HG03354 (cell line): ENCODE results near the gene FBXO15.
A peak's percentile ranks its signal among the peaks of the same experiment; 100 is the strongest.

ENCODE experiments used
- ATAC-seq: cut with Tn5 transposase; IDR thresholded peaks from one replicate; pipeline ENCODE4 v1.9.1; 2021; ENCODE audit warnings: mild to moderate bottlenecking; ENCODE audit not compliant: unreplicated experiment, poor library complexity, severe bottlenecking

FBXO15 gene

GRCh38 chr18:74069178-74070050 lies 78.2 kb downstream of the FBXO15 start:
- ATAC-seq, result no peak

- no peak for ATAC-seq
Measured at GRCh38 chr18:74068296-74068695, 79.3 kb downstream of the FBXO15 start.

- ATAC-seq, result no peak
Measured at GRCh38 chr18:74066018-74066417, 81.6 kb downstream of the FBXO15 start.

- ATAC-seq, result no peak
Measured at GRCh38 chr18:74065366-74065765, 82.3 kb downstream of the FBXO15 start.

- ATAC-seq, result no peak
Measured at GRCh38 chr18:74064510-74064909, 83.1 kb downstream of the FBXO15 start.

- ATAC-seq, result no peak
Measured at GRCh38 chr18:74063557-74063956, 84.1 kb downstream of the FBXO15 start.

- peak; percentile 65 for ATAC-seq
Measured at GRCh38 chr18:74063023-74063422, 84.6 kb downstream of the FBXO15 start.

GRCh38 chr18:74062037-74062436 lies 85.6 kb downstream of the FBXO15 start:
- no peak for ATAC-seq

GRCh38 chr18:74060579-74060978 lies 87.1 kb downstream of the FBXO15 start:
- ATAC-seq, result no peak

- ATAC-seq, result no peak
Measured at GRCh38 chr18:74050807-74051206, 96.8 kb downstream of the FBXO15 start.

GRCh38 chr18:74040459-74041332 lies 106.9 kb downstream of the FBXO15 start:
- peak; percentile 88 for ATAC-seq

- no peak for ATAC-seq
Measured at GRCh38 chr18:74040008-74040407, 107.6 kb downstream of the FBXO15 start.

- ATAC-seq, result no peak
Measured at GRCh38 chr18:74029161-74029560, 118.5 kb downstream of the FBXO15 start.
